GM13976 (cell line): Measurements from ENCODE around the gene RGS12.
A peak's percentile ranks its signal among the peaks of the same experiment; 100 is the strongest.

ENCODE experiments used
- DNase-seq: peaks from one replicate; pipeline ENCODE4 v3.0.0; 2012; ENCODE audit warnings: low spot score
- CTCF ChIP-seq: IDR thresholded peaks from 2 replicates; pipeline ENCODE4 v1.5.1; 2012; ENCODE audit warnings: borderline replicate concordance, mild to moderate bottlenecking; ENCODE audit not compliant: insufficient read depth; ENCODE audit errors: extremely low read depth, missing control alignments, control extremely low read depth
- in situ Hi-C: fragments of 300-500 bp; cut with MboI; formaldehyde crosslinking; loops from one replicate; pipeline ENCODE4 v1.12.0; 2022; ENCODE audit warnings: low sequenced_read_pairs, mixed read lengths, inconsistent platforms; ENCODE audit not compliant: unreplicated experiment

RGS12 gene

GRCh38 chr4:3291969-3292570 lies 751 bp upstream of the RGS12 start:
- in situ Hi-C loops, result no loop called here
- no peak for DNase-seq
- TF ChIP-seq CTCF, result no peak

- in situ Hi-C loops, result no loop called here
- peak; percentile 21 for DNase-seq
- no peak for TF ChIP-seq CTCF
Measured at GRCh38 chr4:3293401-3294391, 875 bp downstream of the RGS12 start.

GRCh38 chr4:3294401-3295241 lies 1.8 kb downstream of the RGS12 start:
- in situ Hi-C loops, result no loop called here
- peak; percentile 22 for DNase-seq
- no peak for TF ChIP-seq CTCF

GRCh38 chr4:3295837-3296624 lies 3.2 kb downstream of the RGS12 start:
- in situ Hi-C loops, result no loop called here
- TF ChIP-seq CTCF, result no peak
- DNase-seq, result no peak

GRCh38 chr4:3296651-3297050 lies 3.8 kb downstream of the RGS12 start:
- in situ Hi-C loops, result no loop called here
- no peak for TF ChIP-seq CTCF
- DNase-seq, result no peak
